BLaER1 (cell line): ENCODE results near the gene LAMA2.
A peak's percentile ranks its signal among the peaks of the same experiment; 100 is the strongest.

Source experiments
- H3K27ac ChIP-seq: shearing (Covaris generic); formaldehyde crosslinking; 2 replicates; pipeline ENCODE4 v1.8.1; 2022
- H3K27me3 ChIP-seq: shearing (Covaris generic); formaldehyde crosslinking; 2 replicates; pipeline ENCODE4 v1.8.1; 2022
- H3K36me3 ChIP-seq: shearing (Covaris generic); formaldehyde crosslinking; 2 replicates; pipeline ENCODE4 v1.8.1; 2022
- H3K4me1 ChIP-seq: shearing (Covaris generic); formaldehyde crosslinking; 2 replicates; pipeline ENCODE4 v1.8.1; 2022
- H3K4me2 ChIP-seq: shearing (Covaris generic); formaldehyde crosslinking; 2 replicates; pipeline ENCODE4 v1.8.1; 2022
- H3K4me3 ChIP-seq: shearing (Covaris generic); formaldehyde crosslinking; 2 replicates; pipeline ENCODE4 v1.8.1; 2022
- H3K9ac ChIP-seq: shearing (Covaris generic); formaldehyde crosslinking; 2 replicates; pipeline ENCODE4 v1.8.1; 2022
- H3K9me3 ChIP-seq: shearing (Covaris generic); formaldehyde crosslinking; 2 replicates; pipeline ENCODE4 v1.8.1; 2022
- H4K20me1 ChIP-seq: shearing (Covaris generic); formaldehyde crosslinking; 2 replicates; pipeline ENCODE4 v1.8.1; 2022
- Cebpa-rat ChIP-seq: shearing (Covaris generic); IDR thresholded peaks from 2 replicates; pipeline ENCODE4 v1.8.1; 2022

Gene LAMA2

DNA sequence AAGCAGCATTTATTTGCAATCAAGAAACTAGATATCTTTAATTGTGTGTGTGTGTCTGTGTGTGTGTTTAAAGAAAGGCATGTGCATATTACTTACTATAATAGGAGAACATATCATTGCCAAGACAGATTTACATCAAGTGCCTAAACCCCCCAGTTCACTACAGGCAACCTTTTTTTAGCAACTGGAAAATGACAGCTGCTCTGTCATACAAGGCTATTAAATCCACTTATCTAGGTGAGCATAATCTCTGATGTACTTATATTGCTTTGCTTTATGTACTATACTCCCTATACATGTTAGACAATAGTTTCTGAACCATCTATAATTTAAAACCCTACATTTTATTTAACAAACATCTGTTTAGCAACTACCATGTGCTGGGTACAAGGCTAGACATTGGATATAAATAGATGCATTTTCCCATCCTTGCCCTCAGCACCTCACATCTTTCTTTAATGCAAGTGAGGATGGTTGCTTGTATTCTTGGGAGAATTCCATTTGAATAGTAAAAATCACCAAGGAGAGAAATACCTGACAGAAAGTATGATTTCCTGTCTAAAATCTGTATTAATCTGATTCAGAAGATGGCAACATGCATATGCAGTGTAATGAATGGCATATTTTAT is 398.3 kb downstream of the LAMA2 start:
- Histone ChIP-seq H3K9ac (no peak overlapping the region; the same call in 1 of the 2 replicates), H3K27me3 (no peaks in the 10 kb centered on the region), H3K27ac (peak overlapping the region; percentile 45; the same call in 1 of the 2 replicates), H3K4me3 (no peak overlapping the region; the same call in 1 of the 2 replicates), H3K4me2 (peak overlapping the region; percentile 73), H3K9me3 (no peaks in the 10 kb centered on the region), H4K20me1 (no peaks in the 10 kb centered on the region), H3K4me1 (peaks cover 47% of the 10 kb centered on the region), H3K36me3 (no peaks in the 10 kb centered on the region)
- TF ChIP-seq Cebpa-rat, result no peak

DNA sequence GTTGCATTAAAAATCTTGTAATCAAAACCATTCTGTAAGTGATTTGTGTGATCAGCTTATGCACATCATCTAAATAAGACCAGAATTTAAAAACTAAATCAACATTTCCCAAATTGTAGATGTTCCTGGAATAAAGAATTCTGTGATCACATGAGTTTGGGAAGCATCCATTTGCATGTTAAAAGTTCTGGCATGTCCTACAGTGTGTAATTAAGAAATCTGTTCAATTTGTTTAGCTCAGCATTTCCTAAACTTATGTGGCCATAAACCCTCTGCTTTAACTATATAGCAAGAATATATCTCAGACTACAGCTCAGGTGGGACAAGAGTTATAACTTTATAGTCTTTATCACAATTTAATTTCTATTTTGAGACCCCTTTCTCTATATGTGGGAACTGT is 399.1 kb downstream of the LAMA2 start:
- H3K9ac ChIP-seq, result no peak overlapping the region
- no peaks in the 10 kb centered on the region for H4K20me1 ChIP-seq
- no peaks in the 10 kb centered on the region for H3K9me3 ChIP-seq
- H3K4me1 ChIP-seq, result peaks cover 47% of the 10 kb centered on the region
- no peak for TF ChIP-seq Cebpa-rat
- no peak overlapping the region for H3K4me3 ChIP-seq
- no peak overlapping the region for H3K4me2 ChIP-seq
- H3K36me3 ChIP-seq, result no peaks in the 10 kb centered on the region
- no peaks in the 10 kb centered on the region for H3K27me3 ChIP-seq
- H3K27ac ChIP-seq, result no peak overlapping the region

DNA sequence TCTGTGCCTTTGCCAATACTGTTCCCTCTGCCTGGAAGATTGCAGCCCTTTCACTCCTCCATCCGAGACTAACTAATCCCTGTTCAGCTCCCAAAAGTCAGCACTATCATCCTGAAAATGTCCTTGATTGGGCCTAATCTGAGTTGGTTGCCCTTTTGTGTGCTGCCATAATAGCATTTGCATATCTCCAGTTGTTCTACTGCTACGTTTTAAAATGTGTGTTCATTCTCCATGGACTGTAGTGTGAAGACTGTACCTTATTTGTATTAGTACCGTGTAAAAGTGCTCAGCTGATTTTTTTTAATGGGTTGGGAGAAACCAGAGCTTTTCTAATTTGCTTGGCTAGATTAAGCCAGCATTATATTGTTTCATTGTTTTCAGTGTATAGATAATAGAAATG is 401.3 kb downstream of the LAMA2 start:
- H4K20me1 ChIP-seq, result no peaks in the 10 kb centered on the region
- H3K36me3 ChIP-seq, result no peaks in the 10 kb centered on the region
- H3K27me3 ChIP-seq, result no peaks in the 10 kb centered on the region
- H3K9ac ChIP-seq, result no peak overlapping the region
- H3K4me2 ChIP-seq, result no peak overlapping the region
- H3K4me1 ChIP-seq, result peaks cover 33% of the 10 kb centered on the region
- no peaks in the 10 kb centered on the region for H3K9me3 ChIP-seq
- H3K4me3 ChIP-seq, result no peak overlapping the region
- no peak for TF ChIP-seq Cebpa-rat
- no peak overlapping the region for H3K27ac ChIP-seq

DNA sequence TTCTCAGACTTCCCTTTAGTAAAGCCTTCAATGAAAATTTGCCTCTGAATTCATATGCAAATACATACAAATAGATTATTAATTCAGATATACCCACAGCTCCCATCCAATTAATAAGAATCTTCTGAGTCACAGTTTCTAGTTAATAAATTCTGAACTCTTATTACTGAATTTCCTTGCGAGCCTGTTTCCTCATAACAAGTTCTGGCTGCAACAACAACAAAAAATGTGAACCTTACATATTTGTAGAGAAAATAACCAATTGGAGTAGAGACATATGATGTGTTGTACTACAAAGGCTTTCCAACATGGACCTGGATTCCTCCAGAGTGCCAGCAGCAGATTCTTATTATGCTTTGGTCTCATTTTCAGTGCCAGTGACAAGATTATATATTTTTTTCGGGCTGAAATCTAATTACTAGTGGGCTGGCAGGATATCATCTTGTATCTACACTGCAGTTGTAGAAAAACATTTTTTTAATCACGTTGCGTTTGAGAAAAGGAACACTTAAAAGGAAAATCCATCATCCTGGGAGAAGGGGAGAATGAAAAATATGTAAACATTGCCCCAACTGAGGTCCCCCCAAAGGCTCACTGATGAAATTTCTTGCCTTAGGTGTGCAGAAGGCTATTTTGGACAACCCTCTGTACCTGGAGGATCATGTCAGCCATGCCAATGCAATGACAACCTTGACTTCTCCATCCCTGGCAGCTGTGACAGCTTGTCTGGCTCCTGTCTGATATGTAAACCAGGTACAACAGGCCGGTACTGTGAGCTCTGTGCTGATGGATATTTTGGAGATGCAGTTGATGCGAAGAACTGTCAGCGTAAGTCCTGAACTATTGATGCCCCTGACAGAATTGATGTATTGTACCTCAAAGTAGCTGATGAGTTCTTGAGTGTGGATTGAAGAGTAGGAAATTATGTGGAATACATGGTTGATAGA is 404.6 kb downstream of the LAMA2 start:
- no peak overlapping the region for H3K27ac ChIP-seq
- TF ChIP-seq Cebpa-rat, result no peak
- H3K4me2 ChIP-seq, result no peak overlapping the region

DNA sequence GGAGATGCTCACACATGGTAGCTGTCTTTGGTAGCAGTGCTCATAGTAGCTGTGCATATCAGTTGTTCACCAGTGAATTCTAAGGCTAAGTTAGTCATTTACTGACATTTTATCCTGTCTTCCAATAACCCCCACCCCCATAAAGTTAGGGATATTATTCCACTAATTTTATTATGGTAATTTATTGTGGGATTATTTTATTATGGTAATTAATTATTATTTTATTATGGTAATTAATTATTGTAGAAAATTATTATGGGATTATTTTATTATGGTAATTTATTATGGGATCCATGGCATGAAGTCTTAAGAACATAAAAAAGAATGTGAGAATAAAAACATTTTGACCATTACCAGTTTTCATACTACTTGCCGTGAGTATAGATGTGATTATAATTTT is 406.5 kb downstream of the LAMA2 start:
- H3K9ac ChIP-seq, result no peak overlapping the region
- TF ChIP-seq Cebpa-rat, result no peak

More for the DNA sequence above, 404.6 kb downstream of the LAMA2 start:
- Histone ChIP-seq H3K9ac (no peak overlapping the region), H3K36me3 (no peaks in the 10 kb centered on the region), H3K4me3 (no peak overlapping the region), H3K9me3 (no peaks in the 10 kb centered on the region), H3K4me1 (no peaks in the 10 kb centered on the region; the same call in 1 of the 2 replicates), H4K20me1 (no peaks in the 10 kb centered on the region), H3K27me3 (no peaks in the 10 kb centered on the region)

DNA sequence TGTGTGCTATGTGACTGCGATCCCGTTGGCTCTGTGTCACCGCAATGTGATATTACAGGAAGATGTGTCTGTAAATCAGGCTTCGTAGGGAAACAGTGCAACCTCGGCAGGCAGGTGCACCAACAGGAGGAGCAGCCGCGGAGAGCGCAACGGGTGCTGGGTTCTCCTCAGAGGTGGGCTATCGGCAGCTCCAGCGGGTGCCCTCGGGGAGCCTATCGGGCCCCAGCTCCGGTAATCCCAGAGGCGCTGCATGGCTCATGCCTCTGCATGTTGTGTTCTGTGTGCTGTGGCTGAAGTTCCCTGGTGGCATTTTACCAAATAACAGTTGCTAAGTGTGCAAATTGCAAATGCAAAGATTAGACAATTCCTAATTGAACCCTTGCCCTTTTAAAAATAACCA is 409.9 kb downstream of the LAMA2 start:
- H3K9ac ChIP-seq, result no peak overlapping the region

More for the DNA sequence above, 406.5 kb downstream of the LAMA2 start:
- Histone ChIP-seq H4K20me1 (no peaks in the 10 kb centered on the region), H3K27ac (no peak overlapping the region), H3K27me3 (no peaks in the 10 kb centered on the region), H3K4me2 (no peak overlapping the region), H3K9me3 (no peaks in the 10 kb centered on the region), H3K4me3 (no peak overlapping the region), H3K4me1 (no peaks in the 10 kb centered on the region), H3K36me3 (no peaks in the 10 kb centered on the region)

DNA sequence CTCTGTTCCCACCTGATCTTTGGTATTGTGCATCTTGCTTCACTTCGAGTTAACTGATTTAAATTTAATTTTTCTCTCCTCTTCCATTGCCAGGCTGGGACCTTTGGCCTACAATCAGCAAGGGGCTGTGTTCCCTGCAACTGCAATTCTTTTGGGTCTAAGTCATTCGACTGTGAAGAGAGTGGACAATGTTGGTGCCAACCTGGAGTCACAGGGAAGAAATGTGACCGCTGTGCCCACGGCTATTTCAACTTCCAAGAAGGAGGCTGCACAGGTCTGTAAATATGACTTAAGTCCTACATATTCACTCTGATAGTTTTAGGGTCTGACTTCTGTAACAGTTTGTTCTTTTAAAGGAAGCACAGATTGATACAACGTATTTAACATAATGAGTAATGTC is 414.7 kb downstream of the LAMA2 start:
- no peak for TF ChIP-seq Cebpa-rat
- Histone ChIP-seq H3K9me3 (no peaks in the 10 kb centered on the region), H3K27me3 (no peaks in the 10 kb centered on the region), H3K36me3 (no peaks in the 10 kb centered on the region), H3K4me3 (no peak overlapping the region), H3K4me1 (no peaks in the 10 kb centered on the region), H4K20me1 (no peaks in the 10 kb centered on the region), H3K4me2 (no peak overlapping the region), H3K27ac (no peak overlapping the region), H3K9ac (no peak overlapping the region)

More for the DNA sequence above, 409.9 kb downstream of the LAMA2 start:
- no peaks in the 10 kb centered on the region for H4K20me1 ChIP-seq
- no peak overlapping the region for H3K4me3 ChIP-seq
- H3K27ac ChIP-seq, result no peak overlapping the region
- no peak overlapping the region for H3K4me2 ChIP-seq
- no peaks in the 10 kb centered on the region for H3K9me3 ChIP-seq
- H3K4me1 ChIP-seq, result no peaks in the 10 kb centered on the region
- H3K27me3 ChIP-seq, result no peaks in the 10 kb centered on the region
- H3K36me3 ChIP-seq, result no peaks in the 10 kb centered on the region
- no peak for TF ChIP-seq Cebpa-rat

DNA sequence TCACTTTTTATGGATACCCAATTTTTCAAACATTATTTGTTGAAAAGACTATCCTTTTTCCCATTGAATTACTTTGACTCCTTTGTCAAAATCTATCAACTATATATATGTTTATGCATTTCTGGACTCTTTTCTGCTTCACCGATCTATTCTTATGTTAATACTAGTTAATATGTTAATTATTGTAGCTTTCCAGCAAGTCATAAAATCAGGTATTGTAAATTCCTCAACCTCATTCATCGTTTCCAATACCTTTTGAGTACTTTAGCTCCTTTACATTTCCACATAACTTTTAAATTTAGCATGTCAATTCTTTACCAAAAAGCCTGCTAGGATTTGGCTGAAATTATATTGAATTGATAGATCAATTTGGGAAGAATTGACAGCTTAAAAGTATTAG is 419.7 kb downstream of the LAMA2 start:
- Histone ChIP-seq H3K36me3 (no peaks in the 10 kb centered on the region), H3K9ac (no peak overlapping the region), H4K20me1 (no peaks in the 10 kb centered on the region), H3K27ac (no peak overlapping the region), H3K9me3 (no peaks in the 10 kb centered on the region), H3K27me3 (no peaks in the 10 kb centered on the region), H3K4me1 (no peaks in the 10 kb centered on the region), H3K4me2 (no peak overlapping the region), H3K4me3 (no peak overlapping the region)
- TF ChIP-seq Cebpa-rat, result no peak

DNA sequence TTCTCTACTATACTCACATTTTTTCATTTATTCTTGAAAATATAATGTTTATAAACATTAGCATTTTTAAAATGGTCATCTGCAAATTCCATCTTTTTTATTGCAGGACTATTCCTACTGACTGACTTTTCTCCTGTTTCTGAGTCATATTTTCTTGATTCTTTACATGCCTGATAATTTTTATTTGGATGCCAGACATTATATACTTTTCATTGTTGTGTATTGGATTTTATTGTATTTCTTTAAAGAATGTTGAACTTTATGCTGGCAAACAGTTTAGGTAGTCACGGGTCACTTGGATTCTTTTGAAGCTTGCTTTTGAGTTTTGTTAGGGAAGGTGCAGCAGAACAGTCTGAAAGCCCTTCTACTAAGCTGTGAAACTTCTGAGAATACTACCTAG is 423.9 kb downstream of the LAMA2 start:
- no peaks in the 10 kb centered on the region for H3K36me3 ChIP-seq
- no peak overlapping the region for H3K4me2 ChIP-seq
- no peaks in the 10 kb centered on the region for H3K4me1 ChIP-seq
- H4K20me1 ChIP-seq, result no peaks in the 10 kb centered on the region
- no peak for TF ChIP-seq Cebpa-rat
- no peak overlapping the region for H3K4me3 ChIP-seq
- peaks cover 4% of the 10 kb centered on the region; the same call in 1 of the 2 replicates for H3K9me3 ChIP-seq
- no peak overlapping the region for H3K9ac ChIP-seq
- no peaks in the 10 kb centered on the region for H3K27me3 ChIP-seq
- no peak overlapping the region for H3K27ac ChIP-seq

DNA sequence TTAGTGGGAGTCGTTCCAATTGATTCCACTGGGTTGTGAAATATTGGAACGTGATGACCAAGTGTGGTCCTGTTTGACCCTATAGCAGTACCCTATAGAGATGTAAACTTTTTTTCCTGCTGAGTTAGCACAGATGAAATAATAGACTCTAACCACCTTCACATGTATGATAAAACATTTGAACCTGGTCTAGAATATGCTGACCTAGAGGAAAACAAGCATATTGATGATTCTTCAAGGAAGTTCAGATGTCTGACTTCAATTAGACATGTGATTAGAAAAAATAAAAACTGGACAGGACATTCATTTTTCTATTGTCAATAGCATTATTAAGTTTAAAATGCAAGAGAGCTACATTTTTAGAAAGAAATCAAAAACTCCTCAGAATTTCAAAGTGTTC is 424.9 kb downstream of the LAMA2 start:
- peaks cover 4% of the 10 kb centered on the region; the same call in 1 of the 2 replicates for H3K9me3 ChIP-seq
- no peaks in the 10 kb centered on the region for H3K4me1 ChIP-seq
- no peak for TF ChIP-seq Cebpa-rat
- H3K9ac ChIP-seq, result no peak overlapping the region
- no peak overlapping the region for H3K27ac ChIP-seq
- no peak overlapping the region for H3K4me3 ChIP-seq
- H4K20me1 ChIP-seq, result no peaks in the 10 kb centered on the region
- H3K36me3 ChIP-seq, result no peaks in the 10 kb centered on the region
- no peaks in the 10 kb centered on the region for H3K27me3 ChIP-seq
- H3K4me2 ChIP-seq, result no peak overlapping the region
